ENCODE measurements around the gene RAP2C.
A peak's percentile ranks its signal among the peaks of the same experiment; 100 is the strongest.

RAP2C gene

GRCh38 chrX:132219343-132219768 is at the start of gene RAP2C:
RAP2C (minus strand) TSS chrX:132219447; CDS start chrX:132217268, 2,179 bp downstream.
- DNase-seq = peak; percentile 61

GRCh38 chrX:132267392-132267791 is 48.1 kb upstream of the RAP2C start:
- DNase-seq = no peak

GRCh38 chrX:132266583-132267355 is 47.5 kb upstream of the RAP2C start:
- DNase-seq = no peak

- no peak for DNase-seq
Measured at GRCh38 chrX:132263127-132263526, 43.9 kb upstream of the RAP2C start.

- no peak for DNase-seq
Measured at GRCh38 chrX:132258509-132258908, 39.3 kb upstream of the RAP2C start.

- no peak for DNase-seq
Measured at GRCh38 chrX:132257116-132257515, 37.9 kb upstream of the RAP2C start.

GRCh38 chrX:132236121-132236520 is 16.9 kb upstream of the RAP2C start:
- no peak for DNase-seq

- no peak for DNase-seq
Measured at GRCh38 chrX:132235488-132235887, 16.2 kb upstream of the RAP2C start.

- DNase-seq = no peak
Measured at GRCh38 chrX:132231587-132231986, 12.3 kb upstream of the RAP2C start.

GRCh38 chrX:132227383-132228112 is 8.3 kb upstream of the RAP2C start:
- DNase-seq = no peak

GRCh38 chrX:132226169-132226568 is 6.9 kb upstream of the RAP2C start:
- no peak for DNase-seq

GRCh38 chrX:132218100-132218812 is 991 bp downstream of the RAP2C start:
- peak; percentile 86 for DNase-seq

GRCh38 chrX:132217203-132218073 is 1.8 kb downstream of the RAP2C start:
- peak; percentile 76 for DNase-seq

GRCh38 chrX:132216806-132217202 is 2.4 kb downstream of the RAP2C start:
- no peak for DNase-seq

- DNase-seq = no peak
Measured at GRCh38 chrX:132216283-132216682, 3.0 kb downstream of the RAP2C start.

GRCh38 chrX:132214518-132214917 is 4.7 kb downstream of the RAP2C start:
- no peak for DNase-seq

- DNase-seq = no peak
Measured at GRCh38 chrX:132209527-132209926, 9.7 kb downstream of the RAP2C start.

GRCh38 chrX:132208422-132208821 is 10.8 kb downstream of the RAP2C start:
- DNase-seq = no peak

- no peak for DNase-seq
Measured at GRCh38 chrX:132207996-132208395, 11.3 kb downstream of the RAP2C start.

- no peak for DNase-seq
Measured at GRCh38 chrX:132206259-132206658, 13.0 kb downstream of the RAP2C start.

- no peak for DNase-seq
Measured at GRCh38 chrX:132204629-132205028, 14.6 kb downstream of the RAP2C start.

- DNase-seq = no peak
Measured at GRCh38 chrX:132200976-132201375, 18.3 kb downstream of the RAP2C start.

- no peak for DNase-seq
Measured at GRCh38 chrX:132199941-132200340, 19.3 kb downstream of the RAP2C start.

Data from NCI-H774 (cell line).